Measurements from ENCODE around the gene DUOX2. TPM values are rescaled to one million over a fixed set of nuclear protein-coding genes. Genes with fewer than 3 reads are reported as not detected.

The DUOX2 gene
- total and polyA plus RNA-seq, 2 of the 13 experiments (the other 11 are each of a cell fraction or from before 2014, with no cell fraction given), result 0.08 TPM; not detected in 1

DNA sequence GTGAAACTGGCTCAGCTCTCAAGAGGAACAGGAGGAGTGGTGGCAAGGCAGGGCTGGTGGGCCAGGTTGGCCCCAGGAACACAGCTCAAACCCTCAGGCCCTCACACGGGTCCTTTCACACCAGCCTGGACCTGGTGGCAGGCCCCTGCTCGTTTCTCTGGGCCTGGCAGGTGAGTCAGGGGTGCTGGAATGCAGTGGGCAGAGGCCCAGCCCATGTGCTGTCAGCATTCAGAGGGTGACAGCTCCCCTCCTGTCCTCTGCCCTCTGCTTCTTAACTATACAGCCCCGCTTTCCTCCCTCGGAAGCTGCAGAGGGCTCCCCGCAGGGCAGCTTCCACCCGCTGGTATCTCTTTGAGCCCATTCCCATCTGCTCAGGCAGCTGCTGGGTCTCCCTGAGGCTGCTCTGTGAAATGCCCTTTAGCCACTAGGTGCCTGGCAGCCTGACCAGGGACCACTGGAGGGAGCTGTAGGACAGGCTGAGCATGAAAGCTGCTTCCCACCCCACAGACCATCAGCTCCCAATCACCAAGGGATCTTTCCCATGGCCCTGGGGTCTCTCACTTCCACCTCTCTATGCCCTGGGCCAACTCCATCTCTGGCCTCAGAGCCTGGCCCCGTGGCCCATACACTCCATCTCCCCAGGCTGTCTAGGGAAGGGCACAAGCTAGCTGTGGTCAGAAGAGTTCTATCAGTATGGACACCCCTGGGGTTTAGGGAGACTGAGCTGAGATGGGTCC lies 49.0 kb upstream of the DUOX2 start (continued):
- no peak for TF ChIP-seq ZNF224 (CRISPR knock-in tag; IDR thresholded peaks at IDR 0.05)
- TF ChIP-seq, protein P1, sequence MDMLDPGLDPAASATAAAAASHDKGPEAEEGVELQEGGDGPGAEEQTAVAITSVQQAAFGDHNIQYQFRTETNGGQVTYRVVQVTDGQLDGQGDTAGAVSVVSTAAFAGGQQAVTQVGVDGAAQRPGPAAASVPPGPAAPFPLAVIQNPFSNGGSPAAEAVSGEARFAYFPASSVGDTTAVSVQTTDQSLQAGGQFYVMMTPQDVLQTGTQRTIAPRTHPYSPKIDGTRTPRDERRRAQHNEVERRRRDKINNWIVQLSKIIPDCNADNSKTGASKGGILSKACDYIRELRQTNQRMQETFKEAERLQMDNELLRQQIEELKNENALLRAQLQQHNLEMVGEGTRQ (IDR thresholded peaks at IDR 0.05; ENCODE audit: low read depth, low read length), result no peak
- TF ChIP-seq, protein P1 (CRISPR knock-in tag; IDR thresholded peaks at IDR 0.05; ENCODE audit: borderline replicate concordance), result no peak
- TF ChIP-seq, protein P2, sequence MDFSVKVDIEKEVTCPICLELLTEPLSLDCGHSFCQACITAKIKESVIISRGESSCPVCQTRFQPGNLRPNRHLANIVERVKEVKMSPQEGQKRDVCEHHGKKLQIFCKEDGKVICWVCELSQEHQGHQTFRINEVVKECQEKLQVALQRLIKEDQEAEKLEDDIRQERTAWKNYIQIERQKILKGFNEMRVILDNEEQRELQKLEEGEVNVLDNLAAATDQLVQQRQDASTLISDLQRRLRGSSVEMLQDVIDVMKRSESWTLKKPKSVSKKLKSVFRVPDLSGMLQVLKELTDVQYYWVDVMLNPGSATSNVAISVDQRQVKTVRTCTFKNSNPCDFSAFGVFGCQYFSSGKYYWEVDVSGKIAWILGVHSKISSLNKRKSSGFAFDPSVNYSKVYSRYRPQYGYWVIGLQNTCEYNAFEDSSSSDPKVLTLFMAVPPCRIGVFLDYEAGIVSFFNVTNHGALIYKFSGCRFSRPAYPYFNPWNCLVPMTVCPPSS (IDR thresholded peaks at IDR 0.05), result no peak
- TF ChIP-seq ZBTB1 (CRISPR knock-in tag; IDR thresholded peaks at IDR 0.05; ENCODE audit: borderline replicate concordance), result no peak
- TF ChIP-seq POLR2AphosphoS2 (IDR thresholded peaks at IDR 0.05; ENCODE audit: low read depth, low read length), result peak; percentile 64; the same call in 1 of the 2 replicates
- no peak for TF ChIP-seq ZNF724P (CRISPR knock-in tag; IDR thresholded peaks at IDR 0.05; ENCODE audit: borderline replicate concordance)
- TF ChIP-seq XRCC5 (optimal IDR thresholded peaks at IDR 0.05; ENCODE audit: low read length), result peak; percentile 84
- no peak for TF ChIP-seq ZNF781 (CRISPR knock-in tag; IDR thresholded peaks at IDR 0.05; ENCODE audit: borderline replicate concordance, not compliant biosample characterization)
- no peak; the same call in 1 of the 2 replicates for TF ChIP-seq SAP130 (CRISPR knock-in tag; IDR thresholded peaks at IDR 0.05; ENCODE audit: low read depth)
- TF ChIP-seq RBM39 (IDR thresholded peaks at IDR 0.05; ENCODE audit: low read depth, low read length, poor library complexity, severe bottlenecking), result peak; percentile 64
- TF ChIP-seq, protein P3, sequence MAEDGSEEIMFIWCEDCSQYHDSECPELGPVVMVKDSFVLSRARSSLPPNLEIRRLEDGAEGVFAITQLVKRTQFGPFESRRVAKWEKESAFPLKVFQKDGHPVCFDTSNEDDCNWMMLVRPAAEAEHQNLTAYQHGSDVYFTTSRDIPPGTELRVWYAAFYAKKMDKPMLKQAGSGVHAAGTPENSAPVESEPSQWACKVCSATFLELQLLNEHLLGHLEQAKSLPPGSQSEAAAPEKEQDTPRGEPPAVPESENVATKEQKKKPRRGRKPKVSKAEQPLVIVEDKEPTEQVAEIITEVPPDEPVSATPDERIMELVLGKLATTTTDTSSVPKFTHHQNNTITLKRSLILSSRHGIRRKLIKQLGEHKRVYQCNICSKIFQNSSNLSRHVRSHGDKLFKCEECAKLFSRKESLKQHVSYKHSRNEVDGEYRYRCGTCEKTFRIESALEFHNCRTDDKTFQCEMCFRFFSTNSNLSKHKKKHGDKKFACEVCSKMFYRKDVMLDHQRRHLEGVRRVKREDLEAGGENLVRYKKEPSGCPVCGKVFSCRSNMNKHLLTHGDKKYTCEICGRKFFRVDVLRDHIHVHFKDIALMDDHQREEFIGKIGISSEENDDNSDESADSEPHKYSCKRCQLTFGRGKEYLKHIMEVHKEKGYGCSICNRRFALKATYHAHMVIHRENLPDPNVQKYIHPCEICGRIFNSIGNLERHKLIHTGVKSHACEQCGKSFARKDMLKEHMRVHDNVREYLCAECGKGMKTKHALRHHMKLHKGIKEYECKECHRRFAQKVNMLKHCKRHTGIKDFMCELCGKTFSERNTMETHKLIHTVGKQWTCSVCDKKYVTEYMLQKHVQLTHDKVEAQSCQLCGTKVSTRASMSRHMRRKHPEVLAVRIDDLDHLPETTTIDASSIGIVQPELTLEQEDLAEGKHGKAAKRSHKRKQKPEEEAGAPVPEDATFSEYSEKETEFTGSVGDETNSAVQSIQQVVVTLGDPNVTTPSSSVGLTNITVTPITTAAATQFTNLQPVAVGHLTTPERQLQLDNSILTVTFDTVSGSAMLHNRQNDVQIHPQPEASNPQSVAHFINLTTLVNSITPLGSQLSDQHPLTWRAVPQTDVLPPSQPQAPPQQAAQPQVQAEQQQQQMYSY (CRISPR knock-in tag; IDR thresholded peaks at IDR 0.05), result no peak
- no peak for TF ChIP-seq ZFP82 (CRISPR knock-in tag; IDR thresholded peaks at IDR 0.05; ENCODE audit: borderline replicate concordance)
- TF ChIP-seq, protein P4, sequence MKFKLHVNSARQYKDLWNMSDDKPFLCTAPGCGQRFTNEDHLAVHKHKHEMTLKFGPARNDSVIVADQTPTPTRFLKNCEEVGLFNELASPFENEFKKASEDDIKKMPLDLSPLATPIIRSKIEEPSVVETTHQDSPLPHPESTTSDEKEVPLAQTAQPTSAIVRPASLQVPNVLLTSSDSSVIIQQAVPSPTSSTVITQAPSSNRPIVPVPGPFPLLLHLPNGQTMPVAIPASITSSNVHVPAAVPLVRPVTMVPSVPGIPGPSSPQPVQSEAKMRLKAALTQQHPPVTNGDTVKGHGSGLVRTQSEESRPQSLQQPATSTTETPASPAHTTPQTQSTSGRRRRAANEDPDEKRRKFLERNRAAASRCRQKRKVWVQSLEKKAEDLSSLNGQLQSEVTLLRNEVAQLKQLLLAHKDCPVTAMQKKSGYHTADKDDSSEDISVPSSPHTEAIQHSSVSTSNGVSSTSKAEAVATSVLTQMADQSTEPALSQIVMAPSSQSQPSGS (CRISPR knock-in tag; IDR thresholded peaks at IDR 0.05), result peak; percentile 43; the same call in 1 of the 2 replicates
- no peak for TF ChIP-seq BORCS8-MEF2B (CRISPR knock-in tag; IDR thresholded peaks at IDR 0.05)
- TF ChIP-seq ZNF792 (CRISPR knock-in tag; IDR thresholded peaks at IDR 0.05), result no peak
- peak; percentile 24; the same call in 1 of the 2 replicates for TF ChIP-seq GATAD2A (CRISPR knock-in tag; IDR thresholded peaks at IDR 0.05)
- TF ChIP-seq CREB1 (IDR thresholded peaks at IDR 0.05), result no peak
- no peak for TF ChIP-seq CREB1 (CRISPR knock-in tag; IDR thresholded peaks at IDR 0.05)
- TF ChIP-seq, protein P5, sequence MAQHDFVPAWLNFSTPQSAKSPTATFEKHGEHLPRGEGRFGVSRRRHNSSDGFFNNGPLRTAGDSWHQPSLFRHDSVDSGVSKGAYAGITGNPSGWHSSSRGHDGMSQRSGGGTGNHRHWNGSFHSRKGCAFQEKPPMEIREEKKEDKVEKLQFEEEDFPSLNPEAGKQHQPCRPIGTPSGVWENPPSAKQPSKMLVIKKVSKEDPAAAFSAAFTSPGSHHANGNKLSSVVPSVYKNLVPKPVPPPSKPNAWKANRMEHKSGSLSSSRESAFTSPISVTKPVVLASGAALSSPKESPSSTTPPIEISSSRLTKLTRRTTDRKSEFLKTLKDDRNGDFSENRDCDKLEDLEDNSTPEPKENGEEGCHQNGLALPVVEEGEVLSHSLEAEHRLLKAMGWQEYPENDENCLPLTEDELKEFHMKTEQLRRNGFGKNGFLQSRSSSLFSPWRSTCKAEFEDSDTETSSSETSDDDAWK (CRISPR knock-in tag; IDR thresholded peaks at IDR 0.05), result no peak
- TF ChIP-seq SALL1 (CRISPR knock-in tag; IDR thresholded peaks at IDR 0.05), result peak; percentile 71
